GM19324 (cell line): ENCODE results near the gene PXDN.

Experiments
- ATAC-seq: cut with Tn5 transposase; IDR thresholded peaks from one replicate; pipeline ENCODE4 v1.9.1; 2021; ENCODE audit warnings: mild to moderate bottlenecking, moderate library complexity; ENCODE audit not compliant: unreplicated experiment, low FRiP score

PXDN gene

DNA sequence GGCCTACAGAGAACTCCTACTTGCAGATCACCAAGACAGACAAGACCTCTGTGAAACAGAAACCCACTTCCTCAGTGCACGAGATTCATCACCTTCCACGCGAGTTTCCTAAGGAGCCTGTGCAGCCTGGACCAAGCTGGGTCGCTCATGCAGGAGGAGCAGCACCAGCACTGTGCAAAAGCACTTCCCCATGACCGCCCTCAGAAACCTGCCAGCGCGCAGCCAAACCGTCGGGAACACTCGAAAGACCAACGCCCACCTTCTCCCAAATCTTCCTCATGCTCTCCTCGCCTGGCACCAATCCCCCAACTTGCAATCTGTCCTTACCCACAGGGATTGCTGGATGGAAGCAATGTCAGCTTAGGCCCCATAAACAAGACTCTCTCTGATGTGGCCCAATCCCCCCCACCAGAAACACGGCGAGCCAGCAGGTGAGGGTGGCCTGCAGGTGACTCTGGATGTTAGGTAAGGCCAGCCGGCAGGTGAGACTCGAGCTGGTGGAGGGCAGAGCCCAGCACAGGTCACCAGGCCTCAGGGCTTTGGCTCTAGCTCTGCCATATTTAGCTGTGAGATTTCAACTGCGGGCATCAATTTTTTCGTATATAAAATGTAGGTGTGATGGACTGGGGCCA, 69.4 kb downstream of the PXDN start:
- ATAC-seq: no peak

DNA sequence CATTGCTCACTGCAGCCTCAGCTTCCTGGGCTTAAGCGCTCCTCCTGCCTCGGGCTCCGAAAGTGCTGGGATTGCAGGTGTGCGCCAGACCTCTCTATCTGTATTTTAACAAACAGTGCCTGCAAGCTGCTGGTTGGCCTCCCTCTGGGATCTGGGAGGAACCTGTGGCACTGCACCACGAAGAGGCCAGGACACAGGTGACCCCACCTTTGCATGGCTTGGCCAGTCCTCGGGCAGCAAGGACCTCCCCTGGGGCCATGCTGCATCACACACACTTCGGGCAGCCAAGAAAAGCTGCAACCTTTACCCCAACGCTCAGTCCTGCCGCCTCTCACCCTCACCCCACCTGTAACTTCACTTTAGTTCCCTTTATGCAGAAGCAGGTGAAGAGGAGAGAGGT, 70.0 kb downstream of the PXDN start:
- no peak for ATAC-seq

DNA sequence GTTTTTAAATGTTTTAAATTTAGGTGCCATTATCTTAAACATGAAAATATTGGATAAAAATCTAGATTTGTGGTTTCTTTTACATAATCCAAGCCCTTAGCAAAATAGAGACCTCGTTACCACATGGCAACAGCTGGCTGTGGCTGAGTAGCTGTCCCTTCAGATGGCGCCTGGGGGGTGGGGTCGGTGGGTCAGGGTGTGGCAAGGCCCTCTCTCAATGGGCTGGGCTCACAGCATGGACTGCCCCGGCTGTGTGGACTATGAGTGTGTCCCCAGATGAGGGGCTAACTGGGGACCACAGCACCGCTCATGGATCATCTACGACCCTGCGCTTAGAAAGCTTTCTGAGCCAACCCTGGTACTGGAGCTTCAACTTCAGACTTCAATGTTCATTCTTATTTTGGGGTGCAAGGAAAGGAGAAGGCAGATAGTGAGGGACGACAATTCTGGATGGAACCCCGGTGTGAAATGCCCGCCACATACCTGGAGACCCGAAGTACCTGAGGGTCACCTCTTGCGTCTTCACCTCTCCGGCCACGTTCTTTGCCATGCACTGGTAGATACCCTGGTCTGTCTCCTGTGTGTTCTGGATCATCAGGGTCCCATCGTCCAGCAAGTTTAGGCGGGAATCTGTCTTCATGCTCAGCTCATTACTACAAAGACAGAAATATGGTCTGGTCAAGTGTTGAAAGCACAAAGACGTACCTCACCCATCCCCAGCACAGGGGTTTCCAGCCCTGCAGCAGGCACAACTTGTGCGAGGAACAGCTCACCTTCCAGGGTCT, 71.0 kb downstream of the PXDN start:
- ATAC-seq: no peak

DNA sequence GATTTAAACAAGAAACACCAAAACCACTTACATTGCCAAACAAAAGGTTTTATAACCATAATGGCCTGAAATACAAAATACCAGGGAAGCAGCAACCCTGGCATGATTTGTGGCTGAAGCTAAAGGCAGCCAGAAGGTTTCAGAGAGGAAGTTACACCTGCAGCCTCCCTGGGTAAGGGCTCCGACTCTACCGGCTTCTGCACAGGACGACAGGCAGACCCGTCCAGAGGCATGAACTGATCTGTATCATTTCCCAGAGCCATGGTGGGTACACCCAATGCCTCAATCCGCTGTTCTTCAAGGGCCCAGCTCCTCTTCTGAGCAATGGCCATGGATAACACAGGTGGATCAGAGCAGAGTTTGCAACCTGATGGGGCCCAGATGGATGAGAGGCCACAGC, 71.6 kb downstream of the PXDN start:
- ATAC-seq: no peak

DNA sequence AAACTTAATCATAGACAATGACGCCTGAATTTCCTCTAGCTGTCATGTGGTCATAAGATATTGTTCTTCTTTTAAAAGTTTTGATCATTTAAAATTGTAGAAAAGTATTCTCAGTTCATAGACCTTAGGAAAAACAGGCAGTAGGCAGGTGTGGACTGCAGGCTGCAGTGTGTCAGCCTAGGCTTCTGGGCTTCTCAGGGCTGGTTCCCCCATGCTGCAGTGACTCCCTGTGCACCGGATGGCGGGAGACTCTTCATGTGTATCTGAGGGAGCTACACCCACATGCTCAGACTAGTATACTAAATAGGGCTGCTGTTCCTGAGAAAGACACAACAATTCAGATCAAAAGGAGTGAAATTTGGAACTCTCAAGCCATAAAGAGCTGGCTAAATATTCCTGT, 72.4 kb downstream of the PXDN start:
- ATAC-seq: no peak

DNA sequence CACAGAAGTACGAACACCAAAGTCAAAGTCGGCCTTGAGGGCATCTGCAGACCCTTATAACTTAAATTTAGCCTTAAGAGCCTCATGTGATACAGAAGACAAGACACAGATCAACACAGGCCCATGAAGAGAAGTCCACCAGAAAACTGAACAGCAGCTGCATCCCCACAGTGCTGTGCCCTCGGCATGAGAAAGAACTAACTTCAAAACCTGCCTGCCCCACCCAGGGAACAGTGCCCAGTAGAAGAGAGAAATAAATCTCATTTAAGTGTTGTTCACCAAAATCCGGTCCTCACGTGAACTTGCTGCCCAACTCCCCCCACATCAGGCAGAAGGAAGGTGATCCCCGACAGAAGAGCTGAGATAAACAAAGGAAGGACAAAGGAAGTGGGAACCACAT, 73.7 kb downstream of the PXDN start:
- ATAC-seq: no peak

DNA sequence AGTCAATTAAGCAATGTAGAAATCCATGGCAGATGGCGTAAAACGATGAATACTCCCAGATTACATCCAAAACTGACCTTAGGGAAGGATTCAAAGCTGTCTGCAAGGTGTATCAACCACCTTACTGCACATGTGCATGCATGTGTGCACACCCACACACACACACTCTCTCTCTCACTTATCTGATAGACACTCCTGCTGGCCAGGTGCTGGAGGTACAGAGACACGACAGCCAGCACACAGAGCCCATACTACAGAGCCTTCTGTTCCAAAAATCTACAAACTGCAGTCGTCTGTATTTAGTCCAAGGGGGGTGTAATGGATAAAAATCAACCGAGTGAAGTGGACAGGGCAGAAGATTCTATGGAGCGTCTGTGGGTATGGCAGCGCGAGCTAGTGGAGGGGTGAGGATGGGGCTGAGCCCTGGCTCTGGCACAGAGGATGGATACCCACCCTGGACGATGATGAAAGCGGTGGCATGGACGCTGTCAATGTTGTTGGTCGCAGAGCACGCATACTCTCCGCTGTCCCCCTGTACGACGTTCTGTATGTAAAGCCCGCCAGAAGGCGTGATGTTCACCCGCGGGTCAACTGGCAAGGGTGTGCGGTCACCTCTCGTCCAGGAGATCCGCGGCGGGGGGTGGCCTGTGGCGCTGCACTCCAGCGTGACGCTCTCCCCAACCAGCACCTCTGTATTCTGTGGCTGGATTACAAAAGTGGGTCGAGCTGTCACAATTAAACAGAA, 78.4 kb downstream of the PXDN start:
- ATAC-seq: no peak

DNA sequence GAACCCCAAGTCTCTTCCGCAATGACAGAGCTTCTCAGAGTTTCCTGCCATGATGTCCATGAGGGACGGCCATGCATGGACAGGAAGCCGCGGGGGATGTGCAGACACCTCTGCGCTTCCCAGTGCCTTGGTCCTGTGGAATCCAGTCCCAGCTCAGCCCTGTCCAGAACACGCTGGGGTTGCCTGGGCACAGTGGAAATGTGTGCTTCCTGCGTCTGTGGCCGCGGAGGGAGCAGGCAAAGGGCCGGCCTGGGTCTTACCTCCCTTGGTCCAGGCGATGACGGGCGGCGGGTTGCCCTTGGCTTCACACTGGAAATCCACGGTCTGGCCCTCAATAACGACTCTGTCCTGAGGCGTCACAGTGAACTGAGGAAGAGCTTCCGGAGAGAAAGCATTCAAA, 79.6 kb downstream of the PXDN start:
- no peak for ATAC-seq

- ATAC-seq: no peak
Observed at GRCh38 chr2:1664076-1664605, 80.2 kb downstream of the PXDN start.

DNA sequence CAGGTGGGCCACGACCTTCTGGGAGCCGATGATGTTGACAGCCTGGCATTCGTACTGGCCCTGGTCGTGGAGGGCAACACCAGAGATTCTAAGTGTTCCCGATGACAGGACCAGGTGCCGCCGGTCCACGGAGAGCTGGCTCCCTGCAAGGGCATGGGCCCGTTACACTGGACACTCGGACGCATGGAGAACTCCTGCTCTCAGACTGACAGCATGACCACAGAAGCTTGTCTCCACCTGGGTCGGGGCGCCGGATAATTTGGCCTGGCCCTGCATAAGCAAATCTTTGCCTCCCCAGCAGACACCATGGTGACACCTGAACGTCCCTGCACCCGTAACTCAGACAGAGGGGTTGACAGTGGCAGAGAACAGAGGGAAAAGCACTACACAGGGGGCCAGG, 80.7 kb downstream of the PXDN start:
- no peak for ATAC-seq

DNA sequence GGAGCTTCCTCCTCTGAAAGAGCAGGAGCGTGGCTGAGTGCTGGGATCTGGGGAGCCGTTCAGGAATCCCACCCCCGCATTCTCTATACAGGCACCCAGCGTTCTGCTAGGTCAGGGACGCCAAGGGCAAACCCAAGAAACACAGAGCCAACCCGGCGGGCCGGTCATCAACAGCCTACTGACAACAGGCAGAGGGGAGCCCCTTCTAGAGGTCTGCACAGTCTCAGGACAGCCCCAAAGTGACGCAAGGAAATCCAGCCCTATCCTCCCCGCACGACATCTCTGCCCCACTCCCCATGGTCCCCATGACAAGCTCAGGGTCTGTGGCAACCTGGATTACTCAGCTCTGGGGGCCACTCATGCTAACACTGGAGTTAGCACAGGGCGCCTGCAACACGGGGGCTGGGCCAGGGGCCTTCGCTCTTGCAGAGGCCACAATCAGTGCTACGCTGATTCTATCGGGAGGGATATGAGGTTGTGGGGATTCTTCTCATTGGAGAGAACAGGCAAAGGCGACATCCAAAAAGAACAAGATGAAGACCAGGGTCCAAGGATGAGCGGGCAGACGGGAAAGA, 81.6 kb downstream of the PXDN start:
- no peak for ATAC-seq

DNA sequence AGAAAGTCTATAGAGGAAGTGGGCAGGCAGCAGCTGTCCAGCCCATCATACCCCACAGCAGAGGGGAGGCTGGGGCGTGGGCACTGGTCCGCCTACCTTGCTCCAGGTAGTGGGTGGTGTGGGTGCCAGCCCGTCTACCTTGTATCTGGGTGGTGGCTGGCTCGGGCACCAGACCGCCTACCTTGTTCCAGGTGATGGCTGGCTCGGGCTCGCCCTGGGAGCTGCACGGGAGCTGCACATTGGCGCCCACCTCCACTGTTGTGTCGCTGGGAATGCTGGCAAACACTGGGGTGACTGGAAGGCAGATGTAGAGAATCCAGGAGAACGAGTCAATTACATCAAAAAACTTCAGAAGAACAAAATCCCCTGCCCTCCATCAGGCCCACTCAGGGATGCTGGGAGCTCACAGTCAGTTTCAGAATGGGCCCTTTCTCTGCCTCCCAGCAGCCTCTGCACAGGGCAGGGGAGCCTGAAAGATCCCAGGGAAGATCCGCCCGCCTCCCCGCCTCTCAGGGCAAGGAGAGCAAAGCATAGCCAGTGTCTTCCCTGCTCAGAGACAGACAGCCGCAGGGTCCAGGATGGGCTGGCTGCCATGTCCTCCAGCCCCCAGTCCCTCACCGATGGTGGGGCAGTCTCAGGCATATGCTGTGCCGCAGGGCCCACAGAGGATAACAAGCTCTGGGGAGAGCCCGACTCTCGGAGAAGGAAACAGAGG, 82.3 kb downstream of the PXDN start:
- ATAC-seq: no peak

DNA sequence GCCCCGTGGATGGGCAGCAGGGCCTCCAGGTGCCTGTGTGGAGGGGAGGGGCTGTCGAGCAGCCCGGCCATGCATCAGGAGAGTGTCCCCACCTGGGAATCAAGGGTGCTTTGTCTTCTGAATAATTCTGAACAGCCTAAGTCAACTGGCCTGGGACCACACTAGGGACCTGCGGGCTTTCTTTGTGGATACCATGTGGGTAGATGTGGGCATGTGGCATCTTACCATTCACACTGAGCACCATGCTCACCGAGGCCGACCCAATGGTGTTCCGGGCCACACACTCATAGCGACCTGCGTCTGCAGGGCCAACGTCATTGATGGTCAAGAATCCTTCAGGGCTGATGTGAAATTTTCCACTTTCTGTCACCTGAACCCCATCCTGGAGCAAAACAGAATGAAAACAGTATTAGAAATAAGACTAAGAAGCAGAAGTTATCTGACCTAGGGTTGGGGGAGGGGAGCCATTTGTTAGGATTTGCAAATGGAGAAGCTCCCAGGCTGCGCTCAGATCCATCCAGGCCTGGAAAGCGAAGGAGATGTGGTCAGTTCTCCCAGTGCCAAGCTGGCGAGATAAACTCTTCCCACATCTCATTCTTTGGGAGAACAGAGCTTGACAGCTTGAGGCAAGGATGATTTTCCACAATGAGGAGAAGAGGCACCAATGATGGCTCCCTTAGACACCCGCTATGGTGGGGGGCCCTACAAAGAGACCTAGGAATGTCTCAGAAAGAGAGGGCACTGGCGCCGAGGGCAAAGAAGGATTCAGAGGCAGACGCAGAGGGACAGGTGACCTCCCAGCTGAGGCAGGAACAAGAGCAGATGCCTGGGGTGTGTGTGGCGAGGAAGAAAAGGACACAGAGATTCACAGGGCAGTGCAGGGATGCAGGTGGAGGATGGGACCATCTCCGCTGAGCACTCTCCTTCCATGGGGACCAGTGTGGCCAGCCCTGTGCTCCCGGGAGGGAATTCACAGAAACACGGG, 83.4 kb downstream of the PXDN start:
- no peak for ATAC-seq

DNA sequence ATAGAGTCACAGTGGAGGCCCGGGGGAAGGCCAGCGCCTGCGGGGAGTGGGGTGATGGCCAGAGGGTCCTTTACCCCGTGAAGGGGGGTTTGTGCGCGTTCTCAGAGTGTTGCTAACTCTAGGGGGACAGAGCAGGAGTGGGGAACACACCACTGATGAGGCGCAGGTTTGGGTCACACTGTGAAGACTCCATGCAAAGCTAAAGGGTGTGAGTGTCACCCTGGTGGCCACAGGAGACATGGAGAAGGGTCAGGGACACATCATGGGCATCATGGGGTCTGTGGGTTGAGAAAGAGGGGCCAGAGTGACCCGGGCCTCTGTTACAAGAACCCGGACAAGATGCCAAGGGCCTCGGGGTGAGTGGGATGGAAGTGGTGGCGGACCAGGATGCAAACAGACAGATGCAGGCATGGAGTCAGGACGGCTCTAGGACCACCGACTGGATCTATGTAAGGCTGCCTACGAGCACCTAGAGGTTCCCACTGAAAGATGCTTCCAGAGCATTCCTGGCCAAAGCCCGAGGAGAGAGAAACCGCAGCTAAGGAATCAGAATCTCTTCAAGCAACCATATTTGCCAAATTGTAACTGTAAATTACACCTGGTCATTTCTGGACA, 84.3 kb downstream of the PXDN start:
- no peak for ATAC-seq

DNA sequence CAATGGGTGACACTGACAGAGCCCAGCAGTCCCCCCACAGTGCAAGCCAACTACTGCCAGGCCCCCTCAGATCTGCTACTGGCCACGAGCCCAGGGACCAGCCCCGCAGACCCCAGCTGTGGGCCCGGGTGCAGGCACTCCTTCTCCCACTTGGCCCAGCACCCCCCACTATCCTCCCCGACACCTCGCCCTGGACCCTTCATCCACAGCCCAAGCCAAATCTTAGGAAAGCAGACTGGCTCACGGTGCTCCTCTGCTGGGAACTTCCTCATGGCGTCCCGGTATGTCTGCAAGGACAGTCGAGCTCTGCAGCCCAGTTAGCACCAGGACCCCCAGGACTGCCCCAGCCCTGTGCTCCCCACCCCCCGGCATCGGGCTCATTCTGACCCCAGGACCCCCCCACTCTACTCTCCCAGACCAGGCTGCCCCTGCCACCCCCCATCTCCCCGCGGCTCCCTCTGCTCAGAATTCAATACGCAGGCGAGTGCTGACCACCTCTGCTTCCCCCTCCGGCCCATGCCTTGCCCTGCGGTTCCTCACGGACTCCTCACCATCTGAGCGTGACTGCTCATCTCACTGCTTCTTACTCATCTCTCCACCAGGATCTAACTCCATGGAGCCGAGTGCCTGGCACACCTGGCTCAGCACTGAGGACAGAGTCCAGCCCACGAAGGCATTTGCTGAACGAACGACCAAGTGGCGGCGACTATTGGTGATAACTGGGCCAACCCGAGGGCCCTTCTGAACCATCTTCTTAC, 85.7 kb downstream of the PXDN start:
- ATAC-seq: no peak

GRCh38 chr2:1656961-1657841, 87.1 kb downstream of the PXDN start:
- no peak for ATAC-seq

DNA sequence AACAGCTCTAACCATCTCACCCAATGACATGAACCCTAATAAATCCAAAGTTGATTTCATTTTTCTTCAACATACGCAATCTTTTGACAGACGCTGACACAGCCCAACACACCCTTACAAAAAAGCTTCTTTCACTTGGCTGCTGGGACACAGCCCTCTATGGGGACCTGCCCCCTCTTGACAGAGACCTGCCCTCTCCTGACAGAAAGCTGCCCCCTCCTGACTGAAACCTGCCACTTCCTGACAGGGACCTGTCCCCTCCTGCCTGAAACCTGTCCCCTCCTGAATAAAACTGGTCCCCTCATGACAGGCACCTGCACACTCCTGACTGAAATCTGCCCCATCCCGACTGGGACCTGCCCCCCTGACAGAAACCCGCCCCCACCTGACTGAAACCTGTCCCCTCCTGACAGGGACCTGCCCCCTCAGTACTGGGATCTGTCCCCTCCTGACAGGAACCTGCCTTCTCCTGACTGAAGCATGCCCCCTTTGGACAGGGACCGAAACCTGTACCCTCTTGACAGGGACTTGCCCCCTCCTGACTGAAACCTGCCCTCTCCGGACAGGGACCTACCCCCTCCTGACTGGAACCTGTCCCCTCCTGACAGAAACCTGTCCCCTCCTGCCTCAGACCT, 87.9 kb downstream of the PXDN start:
- ATAC-seq: no peak
